ENCODE measurements around the gene AATF. TPM values are rescaled to one million over a fixed set of nuclear protein-coding genes. Genes with fewer than 3 reads are reported as not detected.
A peak's percentile ranks its signal among the peaks of the same experiment; 100 is the strongest.

AATF gene
- total and polyA plus RNA-seq, 4 donors = 28.2 to 41.4 (median 38.7) TPM

DNA sequence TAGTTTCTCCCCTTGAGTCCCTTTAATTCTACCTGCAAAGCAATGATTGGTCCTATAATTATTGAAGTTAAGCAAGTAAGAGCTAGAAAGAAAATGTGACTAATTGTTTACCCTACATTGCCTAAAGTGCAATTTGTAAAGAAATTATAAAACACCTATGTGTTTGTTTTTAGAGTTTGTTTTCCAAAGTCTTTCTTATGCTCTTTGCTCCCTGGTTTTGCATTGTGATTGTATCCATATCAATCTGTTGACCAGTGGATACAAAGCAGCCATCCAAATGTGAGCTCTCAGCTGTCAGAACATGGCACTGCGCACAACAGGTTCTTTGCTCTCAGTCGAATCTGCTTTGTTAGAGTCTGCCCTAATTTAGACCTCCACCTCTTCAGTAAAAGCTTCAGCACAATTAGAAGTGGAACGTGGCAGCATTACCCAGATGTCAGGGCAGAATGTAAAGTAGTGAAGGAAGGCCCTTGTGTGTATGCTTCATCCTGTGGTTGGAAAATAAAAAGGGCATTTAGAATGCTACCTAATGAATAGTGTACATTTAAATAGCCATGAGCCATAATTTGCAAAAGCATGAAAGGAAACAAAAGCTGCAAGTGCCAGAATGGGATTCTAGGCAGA is 70.5 kb downstream of the AATF start:
- Histone ChIP-seq H3K4me1 (ENCODE audit: control insufficient read depth in 5 of 5, insufficient read depth in 5 of 5, low read length in 5 of 5) (peaks cover 0 to 29% (median 4%) of the 10 kb centered on the region in 5 donors), H3K9me3 (ENCODE audit: control insufficient read depth in 4 of 4, insufficient read depth in 3 of 4, low read length in 3 of 4) (no peaks in the 10 kb centered on the region), H3K27ac (ENCODE audit: low read depth in 1 of 2, low read length in 1 of 2) (no peak overlapping the region), H3K27me3 (ENCODE audit: control insufficient read depth in 3 of 3, insufficient read depth in 3 of 3, low read length in 2 of 3) (no peaks in the 10 kb centered on the region), H3K9ac (ENCODE audit: insufficient read depth in 1 of 2, low read length in 2 of 2) (no peak overlapping the region), H3K4me3 (no peak overlapping the region), H3K36me3 (ENCODE audit: control insufficient read depth in 4 of 4, insufficient read depth in 4 of 4, low read length in 4 of 4) (peaks cover 1 to 9% (median 3%) of the 10 kb centered on the region in 4 donors)
- TF ChIP-seq, protein P1, sequence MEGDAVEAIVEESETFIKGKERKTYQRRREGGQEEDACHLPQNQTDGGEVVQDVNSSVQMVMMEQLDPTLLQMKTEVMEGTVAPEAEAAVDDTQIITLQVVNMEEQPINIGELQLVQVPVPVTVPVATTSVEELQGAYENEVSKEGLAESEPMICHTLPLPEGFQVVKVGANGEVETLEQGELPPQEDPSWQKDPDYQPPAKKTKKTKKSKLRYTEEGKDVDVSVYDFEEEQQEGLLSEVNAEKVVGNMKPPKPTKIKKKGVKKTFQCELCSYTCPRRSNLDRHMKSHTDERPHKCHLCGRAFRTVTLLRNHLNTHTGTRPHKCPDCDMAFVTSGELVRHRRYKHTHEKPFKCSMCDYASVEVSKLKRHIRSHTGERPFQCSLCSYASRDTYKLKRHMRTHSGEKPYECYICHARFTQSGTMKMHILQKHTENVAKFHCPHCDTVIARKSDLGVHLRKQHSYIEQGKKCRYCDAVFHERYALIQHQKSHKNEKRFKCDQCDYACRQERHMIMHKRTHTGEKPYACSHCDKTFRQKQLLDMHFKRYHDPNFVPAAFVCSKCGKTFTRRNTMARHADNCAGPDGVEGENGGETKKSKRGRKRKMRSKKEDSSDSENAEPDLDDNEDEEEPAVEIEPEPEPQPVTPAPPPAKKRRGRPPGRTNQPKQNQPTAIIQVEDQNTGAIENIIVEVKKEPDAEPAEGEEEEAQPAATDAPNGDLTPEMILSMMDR (IDR thresholded peaks at IDR 0.05; ENCODE audit: control extremely low read depth, extremely low read depth) = no peak
- no peak for ATAC-seq (ENCODE audit: insufficient read depth, low FRiP score)
- no peak for DNase-seq
- 96 to 97% methylated on average over 3 of the region's 3 CpGs for WGBS, 2 donors

DNA sequence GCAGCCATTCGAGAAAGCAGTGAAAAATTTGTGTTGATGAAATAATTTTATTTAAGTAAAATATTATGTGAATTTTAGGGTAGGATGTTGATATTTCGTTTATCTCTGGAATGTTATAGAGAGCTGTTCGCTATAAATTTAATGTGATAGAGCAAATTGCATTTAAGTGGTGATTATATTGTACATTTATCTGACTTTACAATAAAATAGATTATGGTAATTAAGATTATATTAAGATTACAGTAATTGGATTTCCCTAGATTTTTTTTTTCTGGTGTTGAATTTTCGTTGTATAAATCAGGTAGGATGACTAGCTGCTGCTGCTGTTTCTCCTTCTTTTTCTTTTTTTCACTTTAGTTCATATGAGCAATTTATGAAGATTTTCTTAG is 71.0 kb downstream of the AATF start:
- Histone ChIP-seq H3K4me1 (ENCODE audit: control insufficient read depth in 5 of 5, insufficient read depth in 5 of 5, low read length in 5 of 5) (peaks cover 0 to 34% (median 5%) of the 10 kb centered on the region in 5 donors), H3K9ac (ENCODE audit: insufficient read depth in 1 of 2, low read length in 2 of 2) (no peak overlapping the region), H3K27me3 (ENCODE audit: control insufficient read depth in 3 of 3, insufficient read depth in 3 of 3, low read length in 2 of 3) (no peaks in the 10 kb centered on the region), H3K4me3 (no peak overlapping the region), H3K9me3 (ENCODE audit: control insufficient read depth in 4 of 4, insufficient read depth in 3 of 4, low read length in 3 of 4) (no peaks in the 10 kb centered on the region), H3K36me3 (ENCODE audit: control insufficient read depth in 4 of 4, insufficient read depth in 4 of 4, low read length in 4 of 4) (peaks cover 3 to 9% (median 4%) of the 10 kb centered on the region in 4 donors), H3K27ac (ENCODE audit: low read depth in 1 of 2, low read length in 1 of 2) (no peak overlapping the region)
- no peak for ATAC-seq (ENCODE audit: insufficient read depth, low FRiP score)
- WGBS, 2 donors = 96 to 98% methylated on average over 4 of the region's 4 CpGs
- no peak for DNase-seq
- TF ChIP-seq, protein P1 (IDR thresholded peaks at IDR 0.05; ENCODE audit: control extremely low read depth, extremely low read depth) = no peak

DNA sequence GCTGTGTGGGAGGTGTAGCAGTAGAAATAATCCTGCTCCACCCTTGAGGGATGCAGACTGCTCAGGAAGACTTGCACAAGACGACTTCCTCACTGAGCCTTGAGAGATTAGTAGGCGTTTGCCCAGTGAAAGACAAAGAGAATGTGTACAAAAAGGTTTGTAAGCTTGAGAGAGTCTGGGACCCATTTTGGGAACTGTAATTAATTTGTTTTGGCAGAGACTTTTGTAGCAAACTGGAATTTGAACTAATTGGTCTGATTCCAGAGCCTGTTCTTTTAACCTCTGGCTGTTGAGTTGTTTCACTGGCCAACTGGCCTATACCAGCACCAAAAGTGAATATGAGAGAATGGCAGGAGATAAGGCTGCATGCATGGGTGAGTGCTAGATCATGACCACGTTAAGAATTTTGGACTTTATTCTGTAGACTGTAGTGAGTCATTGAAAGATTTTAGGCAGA is 75.5 kb downstream of the AATF start:
- Histone ChIP-seq H3K4me1 (ENCODE audit: control insufficient read depth in 5 of 5, insufficient read depth in 5 of 5, low read length in 5 of 5) (peaks cover 0 to 37% (median 5%) of the 10 kb centered on the region in 5 donors), H3K4me3 (no peak overlapping the region), H3K9me3 (ENCODE audit: control insufficient read depth in 4 of 4, insufficient read depth in 3 of 4, low read length in 3 of 4) (no peaks in the 10 kb centered on the region), H3K36me3 (ENCODE audit: control insufficient read depth in 4 of 4, insufficient read depth in 4 of 4, low read length in 4 of 4) (peaks cover 3 to 8% (median 4%) of the 10 kb centered on the region in 4 donors), H3K27ac (ENCODE audit: low read depth in 1 of 2, low read length in 1 of 2) (no peak overlapping the region), H3K9ac (ENCODE audit: insufficient read depth in 1 of 2, low read length in 2 of 2) (no peak overlapping the region), H3K27me3 (ENCODE audit: control insufficient read depth in 3 of 3, insufficient read depth in 3 of 3, low read length in 2 of 3) (no peaks in the 10 kb centered on the region)
- ATAC-seq (ENCODE audit: insufficient read depth, low FRiP score) = no peak
- TF ChIP-seq, protein P1 (IDR thresholded peaks at IDR 0.05; ENCODE audit: control extremely low read depth, extremely low read depth) = no peak
- WGBS, 2 donors = 43 to 55% methylated on average over 3 of the region's 3 CpGs
- DNase-seq = peak in 2 of 3 donors; percentile 74 to 79

Measured in lung (tissue), 12 donors.